H1 (cell line): Measurements from ENCODE around the gene GRID2. TPM values are rescaled to one million over a fixed set of nuclear protein-coding genes. Genes with fewer than 3 reads are reported as not detected.

Source experiments
- CTCF ChIA-PET: fragments of 300-600 bp; sonication (Branson Sonifier 250); formaldehyde crosslinking; loops from one replicate; lab custom pipeline; 2021; ENCODE audit not compliant: partially characterized antibody; lab: Charles Lee
- POLR2A ChIA-PET: fragments of 300-600 bp; sonication (Branson Sonifier 250); formaldehyde crosslinking; loops from one replicate; lab custom pipeline; 2021; ENCODE audit warnings: inconsistent platforms; ENCODE audit not compliant: partially characterized antibody; lab: Charles Lee
- DNase-seq, 2 experiments: peaks; one replicate each; pipeline versions ENCODE4 v3.0.0 to v3.0.0-alpha.2; 2010 to 2022; ENCODE audit warnings: low spot score in 2 of 2, low read depth in 1 of 2, mixed read lengths in 1 of 2
- FAIRE-seq: peaks from 2 replicates; lab custom pipeline; 2011; peaks lifted over from hg19 to GRCh38; lab: Jason Lieb, UNC
- H2AFZ ChIP-seq: 2 replicates; pipeline ENCODE4 v1.8.1; 2012; ENCODE audit warnings: low read length, inconsistent platforms
- H2AK5ac ChIP-seq: 2 replicates; pipeline ENCODE4 v1.6.1; 2013; ENCODE audit warnings: low read depth, low read length
- H2BK120ac ChIP-seq: replicated peaks from 2 replicates; pipeline ENCODE3; 2013; ENCODE audit warnings: low read depth, low read length, inconsistent platforms
- H2BK12ac ChIP-seq: 2 replicates; pipeline ENCODE4 v1.6.1; 2013; ENCODE audit warnings: low read depth, low read length
- H2BK15ac ChIP-seq: 2 replicates; pipeline ENCODE4 v1.6.1; 2013; ENCODE audit warnings: low read length
- H2BK20ac ChIP-seq: 2 replicates; pipeline ENCODE4 v1.6.1; 2013; ENCODE audit warnings: low read length
- H2BK5ac ChIP-seq: 2 replicates; pipeline ENCODE4 v1.6.1; 2013; ENCODE audit warnings: low read depth, low read length
- H3K14ac ChIP-seq: 2 replicates; pipeline ENCODE4 v1.6.1; 2013; ENCODE audit warnings: inconsistent platforms; ENCODE audit not compliant: insufficient read length
- H3K18ac ChIP-seq: 2 replicates; pipeline ENCODE4 v1.6.1; 2013; ENCODE audit warnings: low read length; ENCODE audit errors: extremely low read depth
- H3K23ac ChIP-seq: 2 replicates; pipeline ENCODE4 v1.6.1; 2013; ENCODE audit warnings: inconsistent platforms; ENCODE audit not compliant: insufficient read length
- H3K23me2 ChIP-seq: 2 replicates; pipeline ENCODE4 v1.6.1; 2013; ENCODE audit warnings: low read depth, low read length
- H3K27ac ChIP-seq: 2 replicates; pipeline ENCODE4 v1.6.1; 2011; ENCODE audit warnings: low read depth, low read length, inconsistent platforms
- H3K27me3 ChIP-seq, 4 experiments: replicated peaks in 1 of 4; 1 replicate in 1 of 4; 2 replicates in 3 of 4; pipeline versions ENCODE4 v1.6.1 to v1.8.1; 2011 to 2013; ENCODE audit warnings: low read length in 3 of 4, mild to moderate bottlenecking in 3 of 4, inconsistent platforms in 2 of 4, mixed read lengths in 2 of 4, moderate library complexity in 1 of 4; ENCODE audit not compliant: control insufficient read depth in 3 of 4, insufficient read depth in 3 of 4; ENCODE audit errors: extremely low read depth in 1 of 4
- H3K36me3 ChIP-seq, 4 experiments: 2 replicates each; pipeline versions ENCODE4 v1.6.1 to v1.8.1; 2011 to 2013; ENCODE audit warnings: mild to moderate bottlenecking in 4 of 4, low read length in 3 of 4, moderate library complexity in 2 of 4, control low read depth in 1 of 4, inconsistent platforms in 1 of 4; ENCODE audit not compliant: insufficient read depth in 4 of 4, control insufficient read depth in 2 of 4
- H3K4ac ChIP-seq: replicated peaks from 2 replicates; pipeline ENCODE3; 2013; ENCODE audit warnings: low read length, low read depth, mixed read lengths, inconsistent platforms; ENCODE audit not compliant: insufficient read length
- H3K4me1 ChIP-seq, 4 experiments: replicated peaks in 1 of 4; 1 replicate in 1 of 4; 2 replicates in 3 of 4; pipeline versions ENCODE4 v1.6.1 to v1.8.1; 2011 to 2013; ENCODE audit warnings: low read length in 3 of 4, inconsistent platforms in 2 of 4, mixed read lengths in 1 of 4; ENCODE audit not compliant: insufficient read depth in 4 of 4, control insufficient read depth in 3 of 4
- H3K4me2 ChIP-seq, 2 experiments: 2 replicates each; pipeline versions ENCODE4 v1.6.1 to v1.8.1; 2011 to 2013; ENCODE audit warnings: low read depth in 2 of 2, low read length in 2 of 2, control low read depth in 1 of 2, inconsistent platforms in 1 of 2, mild to moderate bottlenecking in 1 of 2; ENCODE audit not compliant: insufficient read depth in 1 of 2
- H3K4me3 ChIP-seq, 4 experiments: fragments of 200-600, 300-600 bp in 1 of 4; sonication (generic), shearing (Covaris generic), sonication (Bioruptor Twin) in 1 of 4; 2 replicates each; pipeline versions ENCODE4 v1.5.1 to v1.8.1; 2011 to 2016; ENCODE audit warnings: low read length in 4 of 4, low read depth in 3 of 4, control low read depth in 2 of 4, inconsistent platforms in 2 of 4, mild to moderate bottlenecking in 2 of 4, mixed read lengths in 1 of 4, moderate library complexity in 1 of 4; ENCODE audit not compliant: insufficient read depth in 2 of 4; ENCODE audit errors: extremely low read depth in 1 of 4
- H3K56ac ChIP-seq: replicated peaks from 2 replicates; pipeline ENCODE3; 2013; ENCODE audit warnings: low read depth, mild to moderate bottlenecking, mixed read lengths, low read length, inconsistent platforms; ENCODE audit not compliant: insufficient read length
- H3K79me1 ChIP-seq: 2 replicates; pipeline ENCODE4 v1.6.1; 2013; ENCODE audit warnings: low read depth, low read length, control low read depth
- H3K79me2 ChIP-seq, 2 experiments: 2 replicates each; pipeline versions ENCODE4 v1.6.1 to v1.8.1; 2012 to 2013; ENCODE audit warnings: low read length in 2 of 2, mild to moderate bottlenecking in 2 of 2, inconsistent platforms in 1 of 2; ENCODE audit not compliant: insufficient read depth in 2 of 2, control insufficient read depth in 1 of 2
- H3K9ac ChIP-seq, 4 experiments: replicated peaks in 1 of 4; 1 replicate in 1 of 4; 2 replicates in 3 of 4; pipeline versions ENCODE4 v1.6.1 to v1.8.1; 2011 to 2013; ENCODE audit warnings: low read depth in 3 of 4, low read length in 3 of 4, control low read depth in 2 of 4, mild to moderate bottlenecking in 2 of 4, moderate library complexity in 2 of 4, inconsistent platforms in 1 of 4; ENCODE audit errors: extremely low read depth in 1 of 4
- H3K9me3 ChIP-seq, 2 experiments: 2 replicates each; pipeline versions ENCODE4 v1.6.1 to v1.8.1; 2012 to 2013; ENCODE audit warnings: mild to moderate bottlenecking in 2 of 2, moderate library complexity in 2 of 2, control low read depth in 1 of 2, inconsistent platforms in 1 of 2, low read depth in 1 of 2, low read length in 1 of 2, mixed read lengths in 1 of 2; ENCODE audit not compliant: insufficient read depth in 2 of 2
- H4K20me1 ChIP-seq, 2 experiments: replicated peaks in 1 of 2; 2 replicates each; pipeline versions ENCODE3 to v1.8.1; 2011 to 2013; ENCODE audit warnings: inconsistent platforms in 2 of 2, low read length in 2 of 2, mild to moderate bottlenecking in 1 of 2; ENCODE audit not compliant: insufficient read depth in 2 of 2, control insufficient read depth in 1 of 2
- H4K5ac ChIP-seq: 2 replicates; pipeline ENCODE4 v1.6.1; 2013; ENCODE audit warnings: low read length, low read depth, mixed read lengths, inconsistent platforms; ENCODE audit not compliant: insufficient read length
- H4K8ac ChIP-seq: 2 replicates; pipeline ENCODE4 v1.8.0; 2013; ENCODE audit warnings: mild to moderate bottlenecking, moderate library complexity, low read length, inconsistent platforms; ENCODE audit not compliant: insufficient read depth; ENCODE audit errors: extremely low read depth
- H4K91ac ChIP-seq: replicated peaks from 2 replicates; pipeline ENCODE3; 2013; ENCODE audit warnings: low read length, mixed read lengths, inconsistent platforms; ENCODE audit not compliant: insufficient read length
- BACH1 ChIP-seq: IDR thresholded peaks from 2 replicates; pipeline ENCODE4 v1.6.1; 2012; ENCODE audit warnings: low read length, improper control_type of control experiment
- CEBPB ChIP-seq: IDR thresholded peaks from 2 replicates; pipeline ENCODE4 v1.6.1; 2012; ENCODE audit warnings: low read depth, low read length
- EP300 ChIP-seq, 2 experiments: IDR thresholded peaks; 1 replicate in 1 of 2; 2 replicates in 1 of 2; pipeline ENCODE4 v1.6.1; 2011 to 2012; ENCODE audit warnings: low read depth in 2 of 2, low read length in 2 of 2, mild to moderate bottlenecking in 2 of 2, borderline replicate concordance in 1 of 2, inconsistent platforms in 1 of 2, moderate library complexity in 1 of 2
- HDAC6 ChIP-seq: IDR thresholded peaks from one replicate; pipeline ENCODE4 v1.7.1; 2012; ENCODE audit warnings: low read depth, mild to moderate bottlenecking, inconsistent platforms, low read length, moderate library complexity
- POU5F1 ChIP-seq: IDR thresholded peaks from 2 replicates; pipeline ENCODE4 v1.6.1; 2011; ENCODE audit warnings: low read depth, mild to moderate bottlenecking, low read length, moderate library complexity
- RAD21 ChIP-seq, 2 experiments: IDR thresholded peaks in 1 of 2; conservative IDR thresholded peaks in 1 of 2; 2 replicates each; pipeline ENCODE4 v1.6.1; 2011; ENCODE audit warnings: low read depth in 2 of 2, low read length in 2 of 2, improper control_type of control experiment in 1 of 2, inconsistent platforms in 1 of 2, mild to moderate bottlenecking in 1 of 2, moderate library complexity in 1 of 2
- RNF2 ChIP-seq: fragments of 200-900, 300-1000 bp; sonication (generic); IDR thresholded peaks from 2 replicates; pipeline ENCODE4 v1.7.1; 2016; ENCODE audit warnings: borderline replicate concordance, low read depth, mild to moderate bottlenecking, antibody characterized with exemption, low read length; ENCODE audit not compliant: poor library complexity, severe bottlenecking; ENCODE audit errors: missing control alignments
- SUZ12 ChIP-seq: fragments of 200-600 bp; sonication (generic); IDR thresholded peaks from 2 replicates; pipeline ENCODE4 v1.6.1; 2012; ENCODE audit warnings: mild to moderate bottlenecking, inconsistent platforms, low read length, moderate library complexity, mixed read lengths
- TCF12 ChIP-seq: IDR thresholded peaks from 2 replicates; pipeline ENCODE4 v1.6.1; 2011; ENCODE audit warnings: low read depth, mild to moderate bottlenecking, low read length
- WGBS, 2 experiments: shearing (Covaris generic) in 1 of 2; methylation state at CpG; one replicate each; pipeline versions ENCODE4 v1.1.6 to v1.1.7; 2013 to 2015; ENCODE audit warnings: low lambda C conversion rate in 2 of 2, mixed read lengths in 2 of 2, inconsistent platforms in 1 of 2, low coverage in 1 of 2, missing lambda C conversion rate in 1 of 2; ENCODE audit not compliant: insufficient replicate concordance in 2 of 2, insufficient coverage in 1 of 2, insufficient read length in 1 of 2; ENCODE audit errors: extremely low coverage in 1 of 2, missing lambda C conversion rate in 1 of 2; 5-methylcytosine and 5-hydroxymethylcytosine counted together
- polyA plus RNA-seq, 7 experiments: library from polyadenylated mRNA; depleted of rRNA in 3 of 7; stranded (reverse) in 5 of 7; unstranded in 2 of 7; fragments of >200 nt in 5 of 7; fragments of 200-250 nt in 2 of 7; gene quantifications; 1 replicate in 5 of 7; 2 replicates in 1 of 7; 4 replicates in 1 of 7; pipeline versions ENCODE4 v1.2.1 to v1.2.3, GENCODE V29; 2011 to 2013; ENCODE audit warnings: missing spikeins in 2 of 7, mixed read lengths in 2 of 7
- total RNA-seq: library from RNA; stranded (reverse); fragmentation: NEBNext Ultra II Directional; extraction: Animal tissue kit (Norgen Biotek cat#: 25700); gene quantifications from 2 replicates; pipeline ENCODE4 v1.2.1, GENCODE V29; 2021
- TF ChIP-seq, protein P1 (sequence below): IDR thresholded peaks from 2 replicates; pipeline ENCODE4 v1.6.1; 2012; ENCODE audit warnings: low read length, inconsistent platforms

GRID2 gene
- total and polyA plus RNA-seq, 2 of the 8 experiments (the other 6 are each of a cell fraction or from before 2014, with no cell fraction given): 31.1 to 81.9 TPM

DNA sequence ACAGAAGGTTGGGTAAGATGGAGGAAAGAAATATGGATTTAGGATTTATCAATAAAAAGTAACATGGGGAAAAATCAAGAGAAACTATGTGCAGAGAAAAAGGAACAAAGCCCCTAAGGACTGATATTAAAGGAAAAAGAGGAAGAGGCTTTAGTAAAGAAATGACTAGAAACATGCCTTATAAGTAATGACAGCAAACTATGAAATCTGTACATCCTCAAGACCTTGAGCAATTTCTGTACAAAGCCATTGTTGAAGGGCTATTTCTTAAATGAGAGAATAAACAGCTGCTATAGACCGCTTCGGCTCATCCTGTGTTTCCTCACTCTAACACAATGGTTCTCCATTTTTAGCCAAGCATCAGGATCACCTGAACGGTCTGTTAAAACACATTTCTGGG lies 1344.5 kb downstream of the GRID2 start:
- H4K20me1 ChIP-seq: no peaks in the 10 kb centered on the region
- no peak overlapping the region for H4K5ac ChIP-seq
- no peaks in the 10 kb centered on the region for H3K79me2 ChIP-seq
- H3K9me3 ChIP-seq: no peaks in the 10 kb centered on the region
- no peak overlapping the region for H2AK5ac ChIP-seq
- POLR2A ChIA-PET: no interaction called here
- H4K8ac ChIP-seq: no peak overlapping the region
- H3K9ac ChIP-seq: no peak overlapping the region
- peaks cover 0 to 7% (median 0%) of the 10 kb centered on the region in 4 experiments; a peak in 1 of 7 replicates for H3K4me1 ChIP-seq
- H2BK15ac ChIP-seq: no peak overlapping the region
- H2BK20ac ChIP-seq: no peak overlapping the region
- FAIRE-seq: no peak
- H3K4me2 ChIP-seq: no peak overlapping the region
- H3K23me2 ChIP-seq: peaks cover 1% of the 10 kb centered on the region; the same call in 1 of the 2 replicates
- H3K4me3 ChIP-seq: no peak overlapping the region
- H3K27me3 ChIP-seq: no peaks in the 10 kb centered on the region
- H2AFZ ChIP-seq: no peak overlapping the region
- no peak overlapping the region for H3K27ac ChIP-seq
- H3K14ac ChIP-seq: no peak overlapping the region
- no peaks in the 10 kb centered on the region for H3K36me3 ChIP-seq
- H3K4ac ChIP-seq: no peak overlapping the region
- no peak overlapping the region for H2BK12ac ChIP-seq
- TF ChIP-seq HDAC6 (no peak), RNF2 (no peak), CEBPB (no peak), TCF12 (no peak), RAD21 (IDR thresholded peaks at IDR 0.05 in 1 of 2, conservative IDR thresholded peaks at IDR 0.05 in 1 of 2; ENCODE audit: low read depth in 2 of 2, low read length in 2 of 2) (no peak), BACH1 (no peak), POU5F1 (no peak), EP300 (IDR thresholded peaks at IDR 0.05; ENCODE audit: borderline replicate concordance in 1 of 2, low read depth in 2 of 2, low read length in 2 of 2) (no peak), SUZ12 (no peak)
- TF ChIP-seq, protein P1, sequence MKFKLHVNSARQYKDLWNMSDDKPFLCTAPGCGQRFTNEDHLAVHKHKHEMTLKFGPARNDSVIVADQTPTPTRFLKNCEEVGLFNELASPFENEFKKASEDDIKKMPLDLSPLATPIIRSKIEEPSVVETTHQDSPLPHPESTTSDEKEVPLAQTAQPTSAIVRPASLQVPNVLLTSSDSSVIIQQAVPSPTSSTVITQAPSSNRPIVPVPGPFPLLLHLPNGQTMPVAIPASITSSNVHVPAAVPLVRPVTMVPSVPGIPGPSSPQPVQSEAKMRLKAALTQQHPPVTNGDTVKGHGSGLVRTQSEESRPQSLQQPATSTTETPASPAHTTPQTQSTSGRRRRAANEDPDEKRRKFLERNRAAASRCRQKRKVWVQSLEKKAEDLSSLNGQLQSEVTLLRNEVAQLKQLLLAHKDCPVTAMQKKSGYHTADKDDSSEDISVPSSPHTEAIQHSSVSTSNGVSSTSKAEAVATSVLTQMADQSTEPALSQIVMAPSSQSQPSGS: no peak
- TF ChIP-seq, all 59 proteins: peak for 0
- WGBS, 2 experiments: 92% methylated on average over 3 of the region's 3 CpGs; no CpG with 5 or more reads in 1 of the 2 experiments
- no peak for DNase-seq
- H3K79me1 ChIP-seq: no peaks in the 10 kb centered on the region
- no peak overlapping the region for H2BK120ac ChIP-seq
- H3K56ac ChIP-seq: no peak overlapping the region
- no peak overlapping the region for H3K23ac ChIP-seq
- no peak overlapping the region for H2BK5ac ChIP-seq
- CTCF ChIA-PET: interaction anchor here (1.7 kb wide), 1 partner anchor 35 kb away, joined by 4 read pairs; no protein-coding TSS in a partner anchor
- H4K91ac ChIP-seq: no peak overlapping the region
- H3K18ac ChIP-seq: no peak overlapping the region
